GM12878 (cell line): ENCODE data around the gene P2RX7.

Experiments used
- CREM ChIP-seq: IDR thresholded peaks from 2 replicates; pipeline ENCODE4 v1.6.1; 2014; ENCODE audit warnings: antibody characterized with exemption, low read depth
- DPF2 ChIP-seq: fragments of 450-650 bp; IDR thresholded peaks from 2 replicates; pipeline ENCODE4 v1.6.1; 2017; ENCODE audit warnings: mild to moderate bottlenecking
- NKRF ChIP-seq: fragments of 450-650 bp; conservative IDR thresholded peaks from 2 replicates; pipeline ENCODE4 v1.6.1; 2017; ENCODE audit warnings: mild to moderate bottlenecking, moderate library complexity
- POLR2A ChIP-seq: IDR thresholded peaks from 2 replicates; pipeline ENCODE4 v1.6.1; 2011; ENCODE audit warnings: low read depth, mild to moderate bottlenecking, low read length
- ZBTB11 ChIP-seq: fragments of 450-650 bp; formaldehyde crosslinking; IDR thresholded peaks from 2 replicates; pipeline ENCODE4 v1.5.0; 2022; ENCODE audit warnings: mild to moderate bottlenecking, missing genetic modification characterization
- ZNF274 ChIP-seq: IDR thresholded peaks from one replicate; pipeline ENCODE4 v1.8.0; 2011; ENCODE audit not compliant: insufficient read length, insufficient read depth

- no peak for TF ChIP-seq POLR2A
- TF ChIP-seq NKRF, result no peak
- TF ChIP-seq CREM, result no peak
- no peak for TF ChIP-seq ZNF274
- TF ChIP-seq DPF2, result no peak
- TF ChIP-seq ZBTB11 (CRISPR knock-in tag), result no peak
Observed at GRCh38 chr12:121117226-121117777, 15.4 kb upstream of the P2RX7 start.
